Heart left ventricle (tissue), 16 donors: ENCODE data around the gene SCP2D1. TPM values are rescaled to one million over a fixed set of nuclear protein-coding genes. Genes with fewer than 3 reads are reported as not detected.

Experiments used
- ATAC-seq, 4 donors: fragments of 200-7000 bp; cut with Tn5 transposase; one replicate each; pipeline ENCODE4 v1.9.1; 2020 to 2022; ENCODE audit warnings: moderate library complexity in 4 of 4, mild to moderate bottlenecking in 3 of 4, moderate number of reproducible peaks in 1 of 4
- DNase-seq, 5 donors: peaks; one replicate each; pipeline ENCODE4 v3.0.0-alpha.2; 2020
- H3K27ac ChIP-seq, 12 donors: fragments of 200-600 bp; sonication (generic) in 4 of 12; one replicate each; pipeline versions ENCODE4 v1.5.0 to v1.8.0; 2016 to 2022; ENCODE audit warnings: mild to moderate bottlenecking in 2 of 12
- H3K27me3 ChIP-seq, 9 donors: fragments of 200-600 bp; sonication (generic) in 2 of 9; one replicate each; pipeline versions ENCODE4 v1.5.1 to v1.8.0; 2016 to 2022; ENCODE audit warnings: mild to moderate bottlenecking in 3 of 9
- H3K36me3 ChIP-seq, 9 donors: fragments of 200-600 bp; sonication (generic) in 2 of 9; one replicate each; pipeline versions ENCODE4 v1.5.0 to v1.8.0; 2018 to 2022; ENCODE audit warnings: mild to moderate bottlenecking in 2 of 9
- H3K4me1 ChIP-seq, 12 donors: fragments of 200-600 bp; sonication (generic) in 4 of 12; one replicate each; pipeline versions ENCODE4 v1.5.0 to v1.8.0; 2016 to 2022; ENCODE audit warnings: mild to moderate bottlenecking in 3 of 12
- H3K4me3 ChIP-seq, 12 donors: fragments of 200-600 bp; sonication (generic) in 4 of 12; one replicate each; pipeline versions ENCODE4 v1.5.0 to v1.8.0; 2017 to 2022; ENCODE audit warnings: mild to moderate bottlenecking in 9 of 12, moderate library complexity in 4 of 12
- H3K9me3 ChIP-seq, 12 donors: fragments of 200-600 bp; sonication (generic) in 4 of 12; one replicate each; pipeline versions ENCODE4 v1.5.0 to v1.8.0; 2016 to 2022; ENCODE audit warnings: mild to moderate bottlenecking in 1 of 12
- POLR2A ChIP-seq, 2 donors: fragments of 450-650 bp; IDR thresholded peaks; one replicate each; pipeline ENCODE4 v1.6.1; 2017; ENCODE audit warnings: antibody characterized with exemption in 2 of 2, mild to moderate bottlenecking in 2 of 2, moderate library complexity in 2 of 2
- WGBS, 4 donors: extraction: QIAGEN DNeasy Blood & Tissue Kit in 2 of 4; methylation state at CpG; one replicate each; pipeline versions ENCODE4 v1.1.5 to v1.1.7; 2013 to 2018; 5-methylcytosine and 5-hydroxymethylcytosine counted together
- intact Hi-C, 10 donors: fragments of 100-400 bp; cut with DNase I; formaldehyde crosslinking; loops; one replicate each; pipeline versions ENCODE4 v1.11.1 to v1.14.2; 2022
- polyA plus RNA-seq, 2 donors: library from polyadenylated mRNA; stranded (reverse); fragments of 200-250 nt; gene quantifications; one replicate each; pipeline ENCODE4 v1.2.3, GENCODE V29; 2013
- total RNA-seq, 9 donors: library from RNA; depleted of rRNA in 2 of 9; stranded (reverse); fragments of >200 nt in 2 of 9; fragmentation: NEBNext Ultra II Directional in 3 of 9; extraction: Animal tissue kit (Norgen Biotek cat#: 25700) in 3 of 9; gene quantifications; one replicate each; pipeline versions ENCODE4 v1.1.0 to v1.2.4, GENCODE V29; 2016 to 2023
- TF ChIP-seq, protein P1 (sequence below), 12 donors: fragments of 200-600 bp; sonication (generic) in 4 of 12; IDR thresholded peaks; one replicate each; pipeline versions ENCODE4 v1.5.0 to v1.8.0; 2018 to 2022; ENCODE audit warnings: antibody characterized with exemption in 12 of 12, mild to moderate bottlenecking in 5 of 12
- donor health status: ischemic (EF 13 %, LVEDD 7.1; RV severe dilation, severe dysfunction).
- donor health status: healthy with polysubstance abuse.
- donor health status: DM: no; HTN: yes; CAD: no.
- donor health status: DM: no; HTN: no; CAD: no.
- donor health status: ischemic (EF 25% LVEDD 6.9; RV normal size, moderate dysfunction).
- donor health status: ischemic (EF 25% LVEDD 5.7; RV mildly dilated, moderate dysfunction).
- donor health status: healthy.
- donor health status: DM: yes; HTN: yes; CAD: no.
- donor health status: ischemic (EF 35%, LVEDD 5.7; RV mildly dilated, moderate dysfunction).
- donor health status: nonischemic (EF 11% LVEDD 7.7; RV severe dilation, severe dysfunction).
- donor health status: DM: yes; HTN: yes; CAD: no.
- donor health status: PGD.
- donor health status: ischemic (EF 29% LVEDD 5.4; RV normal size, mild dysfunction).
- donor health status: nonischemic (EF 23%, LVEDD 6.1; RV moderate dilation, normal function).

Gene SCP2D1
- total and polyA plus RNA-seq, 11 donors = not detected

DNA sequence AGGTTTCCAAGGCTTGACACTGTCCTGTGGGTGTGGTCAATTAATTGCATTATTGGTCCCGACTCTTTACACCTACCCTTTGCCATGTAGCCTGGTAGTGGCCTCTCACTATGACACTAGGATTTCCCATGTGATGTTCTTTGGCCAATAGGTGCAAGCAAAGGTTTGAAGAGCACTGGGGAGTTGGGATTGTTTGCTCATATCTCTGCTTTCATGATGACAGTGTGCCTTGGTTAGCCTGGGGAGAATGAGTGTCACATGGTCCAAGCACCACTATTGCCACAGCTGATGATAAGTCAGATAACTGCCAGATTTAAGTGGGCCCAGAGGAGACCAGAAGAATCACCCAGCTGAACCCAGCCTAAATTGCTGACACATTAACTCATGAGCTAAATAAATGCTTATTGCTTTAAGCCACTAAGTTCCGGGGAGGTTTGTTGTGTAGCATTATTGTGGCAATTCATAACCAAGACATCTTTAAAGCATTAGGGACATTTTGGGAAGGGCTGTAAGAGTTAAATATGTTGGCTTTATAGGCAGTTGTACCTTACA is 17.2 kb upstream of the SCP2D1 start:
- ATAC-seq (no peak), DNase-seq (no peak)
- Histone ChIP-seq H3K27me3 (no peaks in the 10 kb centered on the region), H3K9me3 (peaks cover 0 to 14% (median 1%) of the 10 kb centered on the region in 12 donors), H3K4me3 (no peak overlapping the region), H3K27ac (no peak overlapping the region), H3K4me1 (peaks cover 0 to 13% (median 5%) of the 10 kb centered on the region in 12 donors), H3K36me3 (no peaks in the 10 kb centered on the region)
- WGBS, 4 donors = 92 to 100% (median 93%) methylated on average over 2 of the region's 2 CpGs
- TF ChIP-seq POLR2A (IDR thresholded peaks at IDR 0.05) = no peak
- TF ChIP-seq, protein P1, sequence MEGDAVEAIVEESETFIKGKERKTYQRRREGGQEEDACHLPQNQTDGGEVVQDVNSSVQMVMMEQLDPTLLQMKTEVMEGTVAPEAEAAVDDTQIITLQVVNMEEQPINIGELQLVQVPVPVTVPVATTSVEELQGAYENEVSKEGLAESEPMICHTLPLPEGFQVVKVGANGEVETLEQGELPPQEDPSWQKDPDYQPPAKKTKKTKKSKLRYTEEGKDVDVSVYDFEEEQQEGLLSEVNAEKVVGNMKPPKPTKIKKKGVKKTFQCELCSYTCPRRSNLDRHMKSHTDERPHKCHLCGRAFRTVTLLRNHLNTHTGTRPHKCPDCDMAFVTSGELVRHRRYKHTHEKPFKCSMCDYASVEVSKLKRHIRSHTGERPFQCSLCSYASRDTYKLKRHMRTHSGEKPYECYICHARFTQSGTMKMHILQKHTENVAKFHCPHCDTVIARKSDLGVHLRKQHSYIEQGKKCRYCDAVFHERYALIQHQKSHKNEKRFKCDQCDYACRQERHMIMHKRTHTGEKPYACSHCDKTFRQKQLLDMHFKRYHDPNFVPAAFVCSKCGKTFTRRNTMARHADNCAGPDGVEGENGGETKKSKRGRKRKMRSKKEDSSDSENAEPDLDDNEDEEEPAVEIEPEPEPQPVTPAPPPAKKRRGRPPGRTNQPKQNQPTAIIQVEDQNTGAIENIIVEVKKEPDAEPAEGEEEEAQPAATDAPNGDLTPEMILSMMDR (IDR thresholded peaks at IDR 0.05) = no peak
- intact Hi-C loops = loop anchor here in 5 of 10 donors (10.0 kb wide), 5 partner anchors 162 to 512 kb away; partner anchors contain the start of genes SMIM26 (in 2 of the 5), DTD1 (in 1 of the 5), RBBP9 (in 1 of the 5) and ZNF133 (in 1 of the 5)

DNA sequence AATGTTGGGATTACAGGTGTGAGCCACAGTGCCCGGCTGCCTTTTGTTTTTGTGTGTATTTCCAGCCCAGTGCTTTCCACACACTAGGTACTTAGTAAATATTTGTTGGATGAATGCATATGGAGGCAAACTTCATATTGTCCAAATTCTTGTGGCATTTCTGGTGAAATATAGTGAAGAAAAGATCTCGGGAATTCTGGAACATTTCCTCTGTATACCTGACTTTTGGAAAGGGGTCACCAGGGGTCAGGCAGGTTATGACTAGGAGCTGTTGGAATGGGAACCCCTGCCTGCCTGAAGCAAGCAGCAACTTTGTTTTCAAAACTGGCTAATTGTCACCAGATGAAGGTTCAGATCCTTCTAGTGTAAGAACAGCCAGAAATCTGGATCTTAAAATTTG is 12.1 kb upstream of the SCP2D1 start:
- H3K4me3 ChIP-seq = no peak overlapping the region
- 82 to 86% (median 85%) methylated on average over 2 of the region's 2 CpGs for WGBS, 4 donors
- no peak overlapping the region for H3K27ac ChIP-seq
- peaks cover 0 to 10% (median under 1%) of the 10 kb centered on the region in 12 donors for H3K9me3 ChIP-seq
- H3K27me3 ChIP-seq = no peaks in the 10 kb centered on the region
- no peaks in the 10 kb centered on the region for H3K4me1 ChIP-seq
- DNase-seq (no peak), ATAC-seq (no peak)
- no peak for TF ChIP-seq POLR2A (IDR thresholded peaks at IDR 0.05)
- TF ChIP-seq, protein P1 (IDR thresholded peaks at IDR 0.05) = no peak
- intact Hi-C loops = loop anchor here in 1 of 10 donors (2.0 kb wide), 1 partner anchor 171 kb away; no protein-coding TSS in a partner anchor
- no peaks in the 10 kb centered on the region for H3K36me3 ChIP-seq

DNA sequence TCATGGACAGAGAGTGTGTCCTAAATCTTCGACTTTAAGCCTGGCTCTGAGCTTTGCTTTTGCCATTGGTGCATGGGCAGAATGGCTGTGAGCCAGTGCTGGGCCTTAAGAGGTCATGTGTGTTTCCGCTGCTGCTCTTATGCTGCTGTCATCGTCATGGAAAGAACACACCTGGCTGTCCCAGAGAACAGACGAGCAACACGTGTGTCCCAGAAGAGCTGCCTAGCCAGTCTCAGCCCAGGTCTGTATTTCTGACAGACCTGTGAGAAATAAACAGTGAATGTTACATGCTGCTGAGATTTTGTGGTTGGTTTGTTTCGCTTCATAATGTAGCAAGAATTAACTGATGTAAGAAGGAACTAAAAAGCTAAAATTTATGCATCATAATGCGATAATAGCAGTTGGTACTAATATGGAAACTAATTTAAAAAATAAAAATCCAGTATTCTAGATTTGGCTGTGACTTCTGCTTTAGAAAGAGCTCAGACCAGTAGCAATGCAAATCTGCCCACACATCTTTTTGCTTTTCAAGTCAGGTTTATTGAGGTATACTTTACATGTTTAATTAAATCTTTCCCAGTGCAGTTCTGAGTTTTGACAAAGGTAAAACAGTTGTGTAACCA is 11.5 kb upstream of the SCP2D1 start:
- Histone ChIP-seq H3K27ac (no peak overlapping the region), H3K4me3 (no peak overlapping the region), H3K9me3 (peaks cover 0 to 6% (median 0%) of the 10 kb centered on the region in 12 donors), H3K27me3 (no peaks in the 10 kb centered on the region), H3K4me1 (no peaks in the 10 kb centered on the region), H3K36me3 (no peaks in the 10 kb centered on the region)
- TF ChIP-seq, protein P1 (IDR thresholded peaks at IDR 0.05) = no peak
- no peak for TF ChIP-seq POLR2A (IDR thresholded peaks at IDR 0.05)
- 59 to 73% (median 67%) methylated on average over 7 of the region's 7 CpGs for WGBS, 4 donors
- intact Hi-C loops = no loop called here
- DNase-seq (no peak), ATAC-seq (no peak)

DNA sequence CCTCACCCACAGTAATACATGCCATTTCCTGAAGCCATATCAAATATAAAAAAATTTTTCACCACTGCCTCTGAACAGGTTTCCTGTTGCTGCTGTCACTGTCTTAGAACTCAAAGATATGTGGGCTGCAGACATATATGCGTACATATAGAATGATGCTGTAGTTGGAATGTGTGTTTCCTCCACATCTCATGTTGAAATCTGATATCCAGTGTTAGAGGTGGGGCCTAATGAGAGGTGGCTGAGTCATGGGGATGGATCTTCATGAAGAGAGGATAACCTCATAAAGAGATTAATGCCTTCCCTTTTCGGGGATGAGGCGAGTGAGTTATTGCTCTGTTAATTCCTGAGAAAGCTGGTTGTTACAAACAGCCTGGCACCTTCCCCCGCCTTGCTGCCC is 7.7 kb upstream of the SCP2D1 start:
- H3K4me3 ChIP-seq = no peak overlapping the region
- no peak overlapping the region for H3K27ac ChIP-seq
- intact Hi-C loops = no loop called here
- peaks cover 0 to 6% (median 0%) of the 10 kb centered on the region in 12 donors for H3K9me3 ChIP-seq
- peaks cover 0 to under 1% (median 0%) of the 10 kb centered on the region in 9 donors for H3K27me3 ChIP-seq
- no peaks in the 10 kb centered on the region for H3K36me3 ChIP-seq
- H3K4me1 ChIP-seq = no peaks in the 10 kb centered on the region
- ATAC-seq (no peak), DNase-seq (no peak)
- TF ChIP-seq, protein P1 (IDR thresholded peaks at IDR 0.05) = no peak
- no peak for TF ChIP-seq POLR2A (IDR thresholded peaks at IDR 0.05)
- WGBS, 4 donors = 79 to 93% (median 82%) methylated on average over 4 of the region's 4 CpGs
